ENCODE results near the gene ISG20. TPM values are rescaled to one million over a fixed set of nuclear protein-coding genes. Genes with fewer than 3 reads are reported as not detected.

ISG20 gene
- total and polyA plus RNA-seq, 4 donors, result 6.8 to 36.5 (median 14.3) TPM

DNA sequence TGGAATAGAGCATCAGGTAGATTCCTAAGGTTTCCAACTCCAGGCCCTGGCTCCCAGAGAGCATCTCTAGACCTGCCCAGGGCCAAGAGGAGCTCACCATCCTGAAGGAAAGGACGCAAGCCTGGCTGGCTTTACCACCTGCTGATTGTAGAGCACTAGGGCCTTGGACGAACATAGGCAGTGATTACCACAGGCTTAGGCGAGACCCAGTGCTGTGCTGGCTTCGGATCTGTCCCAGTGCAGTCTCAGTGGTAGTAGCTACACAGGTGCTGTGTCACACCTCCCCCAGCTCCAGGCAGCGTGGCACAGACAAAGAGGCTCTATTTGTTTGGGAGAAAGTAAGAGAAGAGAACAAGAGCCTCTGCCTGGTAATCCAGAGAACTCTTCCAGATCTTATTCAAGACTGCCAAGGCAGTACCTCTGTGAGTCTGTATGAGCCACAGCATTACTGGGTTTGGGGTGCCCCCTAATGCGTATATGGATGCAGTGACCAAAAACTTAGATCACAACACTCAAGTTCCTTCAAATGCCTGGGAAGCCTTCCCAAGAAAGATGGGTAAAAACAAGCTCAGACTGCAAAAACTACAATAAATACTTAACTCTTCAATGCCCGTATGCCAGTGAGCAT is 25.4 kb downstream of the ISG20 start:
- WGBS, result 85% methylated on average over 7 of the region's 7 CpGs
- H3K4me1 ChIP-seq (ENCODE audit: control insufficient read depth in 4 of 4, insufficient read depth in 4 of 4, low read length in 3 of 4), result no peaks in the 10 kb centered on the region
- no peaks in the 10 kb centered on the region for H3K36me3 ChIP-seq (ENCODE audit: control insufficient read depth in 4 of 4, insufficient read depth in 3 of 4, low read depth in 1 of 4, low read length in 3 of 4)
- no peak overlapping the region for H3K9ac ChIP-seq (ENCODE audit: low read depth in 1 of 2, low read length in 2 of 2)
- H3K27ac ChIP-seq (ENCODE audit: low read depth in 1 of 2, low read length in 2 of 2), result no peak overlapping the region
- DNase-seq (ENCODE audit: low spot score), result no peak
- no peaks in the 10 kb centered on the region for H3K9me3 ChIP-seq (ENCODE audit: control insufficient read depth in 4 of 4, low read length in 3 of 4)
- no peaks in the 10 kb centered on the region for H3K27me3 ChIP-seq (ENCODE audit: control insufficient read depth in 4 of 4, insufficient read depth in 4 of 4, low read length in 3 of 4)
- TF ChIP-seq NR2F2 (IDR thresholded peaks at IDR 0.05) (no peak), RAD21 (IDR thresholded peaks at IDR 0.05) (peak; percentile 80 to 81), FOXA2 (IDR thresholded peaks at IDR 0.05) (no peak)
- TF ChIP-seq, protein P1, sequence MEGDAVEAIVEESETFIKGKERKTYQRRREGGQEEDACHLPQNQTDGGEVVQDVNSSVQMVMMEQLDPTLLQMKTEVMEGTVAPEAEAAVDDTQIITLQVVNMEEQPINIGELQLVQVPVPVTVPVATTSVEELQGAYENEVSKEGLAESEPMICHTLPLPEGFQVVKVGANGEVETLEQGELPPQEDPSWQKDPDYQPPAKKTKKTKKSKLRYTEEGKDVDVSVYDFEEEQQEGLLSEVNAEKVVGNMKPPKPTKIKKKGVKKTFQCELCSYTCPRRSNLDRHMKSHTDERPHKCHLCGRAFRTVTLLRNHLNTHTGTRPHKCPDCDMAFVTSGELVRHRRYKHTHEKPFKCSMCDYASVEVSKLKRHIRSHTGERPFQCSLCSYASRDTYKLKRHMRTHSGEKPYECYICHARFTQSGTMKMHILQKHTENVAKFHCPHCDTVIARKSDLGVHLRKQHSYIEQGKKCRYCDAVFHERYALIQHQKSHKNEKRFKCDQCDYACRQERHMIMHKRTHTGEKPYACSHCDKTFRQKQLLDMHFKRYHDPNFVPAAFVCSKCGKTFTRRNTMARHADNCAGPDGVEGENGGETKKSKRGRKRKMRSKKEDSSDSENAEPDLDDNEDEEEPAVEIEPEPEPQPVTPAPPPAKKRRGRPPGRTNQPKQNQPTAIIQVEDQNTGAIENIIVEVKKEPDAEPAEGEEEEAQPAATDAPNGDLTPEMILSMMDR (IDR thresholded peaks at IDR 0.05; ENCODE audit: low read depth, low read length, missing input control), result peak; percentile 40
- no peak overlapping the region for H3K4me3 ChIP-seq (ENCODE audit: low read depth in 1 of 3, low read length in 3 of 3)

GRCh38 chr15:88674661-88675060 is 35.8 kb downstream of the ISG20 start:
- Histone ChIP-seq H3K9me3 (ENCODE audit: control insufficient read depth in 4 of 4, low read length in 3 of 4) (no peaks in the 10 kb centered on the region), H3K4me1 (ENCODE audit: control insufficient read depth in 4 of 4, insufficient read depth in 4 of 4, low read length in 3 of 4) (no peaks in the 10 kb centered on the region), H3K9ac (ENCODE audit: low read depth in 1 of 2, low read length in 2 of 2) (no peak overlapping the region), H3K4me3 (ENCODE audit: low read depth in 1 of 3, low read length in 3 of 3) (no peak overlapping the region), H3K27me3 (ENCODE audit: control insufficient read depth in 4 of 4, insufficient read depth in 4 of 4, low read length in 3 of 4) (peaks cover 0 to 5% (median 0%) of the 10 kb centered on the region in 4 donors), H3K36me3 (ENCODE audit: control insufficient read depth in 4 of 4, insufficient read depth in 3 of 4, low read depth in 1 of 4, low read length in 3 of 4) (no peaks in the 10 kb centered on the region), H3K27ac (ENCODE audit: low read depth in 1 of 2, low read length in 2 of 2) (no peak overlapping the region)
- TF ChIP-seq, protein P2, sequence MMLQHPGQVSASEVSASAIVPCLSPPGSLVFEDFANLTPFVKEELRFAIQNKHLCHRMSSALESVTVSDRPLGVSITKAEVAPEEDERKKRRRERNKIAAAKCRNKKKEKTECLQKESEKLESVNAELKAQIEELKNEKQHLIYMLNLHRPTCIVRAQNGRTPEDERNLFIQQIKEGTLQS (IDR thresholded peaks at IDR 0.05), result no peak
- TF ChIP-seq FOXA1 (IDR thresholded peaks at IDR 0.05) (no peak), JUND (IDR thresholded peaks at IDR 0.05) (no peak), FOXA2 (IDR thresholded peaks at IDR 0.05) (no peak), MAX (IDR thresholded peaks at IDR 0.05) (no peak), RAD21 (IDR thresholded peaks at IDR 0.05) (no peak), GABPA (IDR thresholded peaks at IDR 0.05 in 1 of 2, conservative IDR thresholded peaks at IDR 0.05 in 1 of 2) (no peak), YY1 (IDR thresholded peaks at IDR 0.05) (no peak), HNF4G (IDR thresholded peaks at IDR 0.05) (no peak), SP1 (IDR thresholded peaks at IDR 0.05) (no peak), EGR1 (IDR thresholded peaks at IDR 0.05; ENCODE audit: low read depth in 2 of 2) (no peak), HNF4A (conservative IDR thresholded peaks at IDR 0.05) (no peak), TAF1 (conservative IDR thresholded peaks at IDR 0.05) (no peak), RXRA (IDR thresholded peaks at IDR 0.05) (no peak), NR2F2 (IDR thresholded peaks at IDR 0.05) (no peak)
- TF ChIP-seq, protein P3, sequence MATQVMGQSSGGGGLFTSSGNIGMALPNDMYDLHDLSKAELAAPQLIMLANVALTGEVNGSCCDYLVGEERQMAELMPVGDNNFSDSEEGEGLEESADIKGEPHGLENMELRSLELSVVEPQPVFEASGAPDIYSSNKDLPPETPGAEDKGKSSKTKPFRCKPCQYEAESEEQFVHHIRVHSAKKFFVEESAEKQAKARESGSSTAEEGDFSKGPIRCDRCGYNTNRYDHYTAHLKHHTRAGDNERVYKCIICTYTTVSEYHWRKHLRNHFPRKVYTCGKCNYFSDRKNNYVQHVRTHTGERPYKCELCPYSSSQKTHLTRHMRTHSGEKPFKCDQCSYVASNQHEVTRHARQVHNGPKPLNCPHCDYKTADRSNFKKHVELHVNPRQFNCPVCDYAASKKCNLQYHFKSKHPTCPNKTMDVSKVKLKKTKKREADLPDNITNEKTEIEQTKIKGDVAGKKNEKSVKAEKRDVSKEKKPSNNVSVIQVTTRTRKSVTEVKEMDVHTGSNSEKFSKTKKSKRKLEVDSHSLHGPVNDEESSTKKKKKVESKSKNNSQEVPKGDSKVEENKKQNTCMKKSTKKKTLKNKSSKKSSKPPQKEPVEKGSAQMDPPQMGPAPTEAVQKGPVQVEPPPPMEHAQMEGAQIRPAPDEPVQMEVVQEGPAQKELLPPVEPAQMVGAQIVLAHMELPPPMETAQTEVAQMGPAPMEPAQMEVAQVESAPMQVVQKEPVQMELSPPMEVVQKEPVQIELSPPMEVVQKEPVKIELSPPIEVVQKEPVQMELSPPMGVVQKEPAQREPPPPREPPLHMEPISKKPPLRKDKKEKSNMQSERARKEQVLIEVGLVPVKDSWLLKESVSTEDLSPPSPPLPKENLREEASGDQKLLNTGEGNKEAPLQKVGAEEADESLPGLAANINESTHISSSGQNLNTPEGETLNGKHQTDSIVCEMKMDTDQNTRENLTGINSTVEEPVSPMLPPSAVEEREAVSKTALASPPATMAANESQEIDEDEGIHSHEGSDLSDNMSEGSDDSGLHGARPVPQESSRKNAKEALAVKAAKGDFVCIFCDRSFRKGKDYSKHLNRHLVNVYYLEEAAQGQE (IDR thresholded peaks at IDR 0.05), result no peak
- TF ChIP-seq, protein P4, sequence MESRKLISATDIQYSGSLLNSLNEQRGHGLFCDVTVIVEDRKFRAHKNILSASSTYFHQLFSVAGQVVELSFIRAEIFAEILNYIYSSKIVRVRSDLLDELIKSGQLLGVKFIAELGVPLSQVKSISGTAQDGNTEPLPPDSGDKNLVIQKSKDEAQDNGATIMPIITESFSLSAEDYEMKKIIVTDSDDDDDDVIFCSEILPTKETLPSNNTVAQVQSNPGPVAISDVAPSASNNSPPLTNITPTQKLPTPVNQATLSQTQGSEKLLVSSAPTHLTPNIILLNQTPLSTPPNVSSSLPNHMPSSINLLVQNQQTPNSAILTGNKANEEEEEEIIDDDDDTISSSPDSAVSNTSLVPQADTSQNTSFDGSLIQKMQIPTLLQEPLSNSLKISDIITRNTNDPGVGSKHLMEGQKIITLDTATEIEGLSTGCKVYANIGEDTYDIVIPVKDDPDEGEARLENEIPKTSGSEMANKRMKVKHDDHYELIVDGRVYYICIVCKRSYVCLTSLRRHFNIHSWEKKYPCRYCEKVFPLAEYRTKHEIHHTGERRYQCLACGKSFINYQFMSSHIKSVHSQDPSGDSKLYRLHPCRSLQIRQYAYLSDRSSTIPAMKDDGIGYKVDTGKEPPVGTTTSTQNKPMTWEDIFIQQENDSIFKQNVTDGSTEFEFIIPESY (IDR thresholded peaks at IDR 0.05), result no peak
- TF ChIP-seq, protein P1 (IDR thresholded peaks at IDR 0.05; ENCODE audit: low read depth, low read length, missing input control), result no peak
- no peak for DNase-seq (ENCODE audit: low spot score)
- 72% methylated on average over 4 of the region's 4 CpGs for WGBS
